Heart left ventricle (tissue), 16 donors: ENCODE results near the gene NOTCH3. TPM values are rescaled to one million over a fixed set of nuclear protein-coding genes. Genes with fewer than 3 reads are reported as not detected.

Experiments used
- ATAC-seq, 4 donors: fragments of 200-7000 bp; cut with Tn5 transposase; one replicate each; pipeline ENCODE4 v1.9.1; 2020 to 2022; ENCODE audit warnings: moderate library complexity in 4 of 4, mild to moderate bottlenecking in 3 of 4, moderate number of reproducible peaks in 1 of 4
- DNase-seq, 5 donors: peaks; one replicate each; pipeline ENCODE4 v3.0.0-alpha.2; 2020
- H3K27ac ChIP-seq, 12 donors: fragments of 200-600 bp; sonication (generic) in 4 of 12; one replicate each; pipeline versions ENCODE4 v1.5.0 to v1.8.0; 2016 to 2022; ENCODE audit warnings: mild to moderate bottlenecking in 2 of 12
- H3K27me3 ChIP-seq, 9 donors: fragments of 200-600 bp; sonication (generic) in 2 of 9; one replicate each; pipeline versions ENCODE4 v1.5.1 to v1.8.0; 2016 to 2022; ENCODE audit warnings: mild to moderate bottlenecking in 3 of 9
- H3K36me3 ChIP-seq, 9 donors: fragments of 200-600 bp; sonication (generic) in 2 of 9; one replicate each; pipeline versions ENCODE4 v1.5.0 to v1.8.0; 2018 to 2022; ENCODE audit warnings: mild to moderate bottlenecking in 2 of 9
- H3K4me1 ChIP-seq, 12 donors: fragments of 200-600 bp; sonication (generic) in 4 of 12; one replicate each; pipeline versions ENCODE4 v1.5.0 to v1.8.0; 2016 to 2022; ENCODE audit warnings: mild to moderate bottlenecking in 3 of 12
- H3K4me3 ChIP-seq, 12 donors: fragments of 200-600 bp; sonication (generic) in 4 of 12; one replicate each; pipeline versions ENCODE4 v1.5.0 to v1.8.0; 2017 to 2022; ENCODE audit warnings: mild to moderate bottlenecking in 9 of 12, moderate library complexity in 4 of 12
- H3K9me3 ChIP-seq, 12 donors: fragments of 200-600 bp; sonication (generic) in 4 of 12; one replicate each; pipeline versions ENCODE4 v1.5.0 to v1.8.0; 2016 to 2022; ENCODE audit warnings: mild to moderate bottlenecking in 1 of 12
- POLR2A ChIP-seq, 2 donors: fragments of 450-650 bp; IDR thresholded peaks; one replicate each; pipeline ENCODE4 v1.6.1; 2017; ENCODE audit warnings: antibody characterized with exemption in 2 of 2, mild to moderate bottlenecking in 2 of 2, moderate library complexity in 2 of 2
- WGBS, 4 donors: extraction: QIAGEN DNeasy Blood & Tissue Kit in 2 of 4; methylation state at CpG; one replicate each; pipeline versions ENCODE4 v1.1.5 to v1.1.7; 2013 to 2018; 5-methylcytosine and 5-hydroxymethylcytosine counted together
- intact Hi-C, 10 donors: fragments of 100-400 bp; cut with DNase I; formaldehyde crosslinking; loops; one replicate each; pipeline versions ENCODE4 v1.11.1 to v1.14.2; 2022
- polyA plus RNA-seq, 2 donors: library from polyadenylated mRNA; stranded (reverse); fragments of 200-250 nt; gene quantifications; one replicate each; pipeline ENCODE4 v1.2.3, GENCODE V29; 2013
- total RNA-seq, 9 donors: library from RNA; depleted of rRNA in 2 of 9; stranded (reverse); fragments of >200 nt in 2 of 9; fragmentation: NEBNext Ultra II Directional in 3 of 9; extraction: Animal tissue kit (Norgen Biotek cat#: 25700) in 3 of 9; gene quantifications; one replicate each; pipeline versions ENCODE4 v1.1.0 to v1.2.4, GENCODE V29; 2016 to 2023
- TF ChIP-seq, protein P1 (sequence below), 12 donors: fragments of 200-600 bp; sonication (generic) in 4 of 12; IDR thresholded peaks; one replicate each; pipeline versions ENCODE4 v1.5.0 to v1.8.0; 2018 to 2022; ENCODE audit warnings: antibody characterized with exemption in 12 of 12, mild to moderate bottlenecking in 5 of 12
- donor health status: ischemic (EF 13 %, LVEDD 7.1; RV severe dilation, severe dysfunction).
- donor health status: healthy with polysubstance abuse.
- donor health status: DM: no; HTN: yes; CAD: no.
- donor health status: DM: no; HTN: no; CAD: no.
- donor health status: ischemic (EF 25% LVEDD 6.9; RV normal size, moderate dysfunction).
- donor health status: ischemic (EF 25% LVEDD 5.7; RV mildly dilated, moderate dysfunction).
- donor health status: healthy.
- donor health status: DM: yes; HTN: yes; CAD: no.
- donor health status: ischemic (EF 35%, LVEDD 5.7; RV mildly dilated, moderate dysfunction).
- donor health status: nonischemic (EF 11% LVEDD 7.7; RV severe dilation, severe dysfunction).
- donor health status: DM: yes; HTN: yes; CAD: no.
- donor health status: PGD.
- donor health status: ischemic (EF 29% LVEDD 5.4; RV normal size, mild dysfunction).
- donor health status: nonischemic (EF 23%, LVEDD 6.1; RV moderate dilation, normal function).

Gene NOTCH3
- total and polyA plus RNA-seq, 11 donors: 16.7 to 77.2 (median 29.6) TPM

DNA sequence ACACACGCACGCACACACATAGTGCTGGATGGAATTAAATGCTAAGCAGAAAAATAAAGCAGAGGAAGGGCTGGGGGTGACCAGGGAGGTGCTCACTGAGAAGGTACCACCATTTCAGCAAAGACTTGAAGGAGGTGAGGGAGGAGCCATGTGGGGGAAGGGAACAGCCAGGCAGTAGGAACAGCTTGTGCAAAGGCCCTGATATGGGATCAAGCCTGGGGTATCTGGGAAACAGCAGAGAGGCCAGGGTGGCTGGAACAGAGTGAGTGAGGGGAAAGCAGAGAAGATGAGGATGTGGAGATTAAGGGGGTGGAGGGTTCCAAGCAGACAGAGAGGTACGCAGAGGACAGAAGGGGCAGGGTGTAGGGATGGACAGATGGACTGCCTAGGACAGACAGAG lies 25.2 kb downstream of the NOTCH3 start:
- H3K9me3 ChIP-seq: no peaks in the 10 kb centered on the region
- no peak for DNase-seq
- TF ChIP-seq, protein P1, sequence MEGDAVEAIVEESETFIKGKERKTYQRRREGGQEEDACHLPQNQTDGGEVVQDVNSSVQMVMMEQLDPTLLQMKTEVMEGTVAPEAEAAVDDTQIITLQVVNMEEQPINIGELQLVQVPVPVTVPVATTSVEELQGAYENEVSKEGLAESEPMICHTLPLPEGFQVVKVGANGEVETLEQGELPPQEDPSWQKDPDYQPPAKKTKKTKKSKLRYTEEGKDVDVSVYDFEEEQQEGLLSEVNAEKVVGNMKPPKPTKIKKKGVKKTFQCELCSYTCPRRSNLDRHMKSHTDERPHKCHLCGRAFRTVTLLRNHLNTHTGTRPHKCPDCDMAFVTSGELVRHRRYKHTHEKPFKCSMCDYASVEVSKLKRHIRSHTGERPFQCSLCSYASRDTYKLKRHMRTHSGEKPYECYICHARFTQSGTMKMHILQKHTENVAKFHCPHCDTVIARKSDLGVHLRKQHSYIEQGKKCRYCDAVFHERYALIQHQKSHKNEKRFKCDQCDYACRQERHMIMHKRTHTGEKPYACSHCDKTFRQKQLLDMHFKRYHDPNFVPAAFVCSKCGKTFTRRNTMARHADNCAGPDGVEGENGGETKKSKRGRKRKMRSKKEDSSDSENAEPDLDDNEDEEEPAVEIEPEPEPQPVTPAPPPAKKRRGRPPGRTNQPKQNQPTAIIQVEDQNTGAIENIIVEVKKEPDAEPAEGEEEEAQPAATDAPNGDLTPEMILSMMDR (IDR thresholded peaks at IDR 0.05): no peak
- H3K27me3 ChIP-seq: peaks cover 0 to 11% (median 4%) of the 10 kb centered on the region in 9 donors
- WGBS, 4 donors: 82 to 94% (median 91%) methylated on average over 3 of the region's 3 CpGs
- peaks cover 0 to 40% (median 10%) of the 10 kb centered on the region in 9 donors for H3K36me3 ChIP-seq
- no peak overlapping the region for H3K27ac ChIP-seq
- no peak for ATAC-seq
- intact Hi-C loops: loop anchor here in 8 of 10 donors (2.0 to 10.0 kb wide), 9 partner anchors 72 to 382 kb away; partner anchors contain the start of genes AKAP8 (in 2 of the 8) and AKAP8L (in 1 of the 8)
- H3K4me3 ChIP-seq: no peak overlapping the region
- peaks cover 0 to 12% (median 2%) of the 10 kb centered on the region in 12 donors for H3K4me1 ChIP-seq

DNA sequence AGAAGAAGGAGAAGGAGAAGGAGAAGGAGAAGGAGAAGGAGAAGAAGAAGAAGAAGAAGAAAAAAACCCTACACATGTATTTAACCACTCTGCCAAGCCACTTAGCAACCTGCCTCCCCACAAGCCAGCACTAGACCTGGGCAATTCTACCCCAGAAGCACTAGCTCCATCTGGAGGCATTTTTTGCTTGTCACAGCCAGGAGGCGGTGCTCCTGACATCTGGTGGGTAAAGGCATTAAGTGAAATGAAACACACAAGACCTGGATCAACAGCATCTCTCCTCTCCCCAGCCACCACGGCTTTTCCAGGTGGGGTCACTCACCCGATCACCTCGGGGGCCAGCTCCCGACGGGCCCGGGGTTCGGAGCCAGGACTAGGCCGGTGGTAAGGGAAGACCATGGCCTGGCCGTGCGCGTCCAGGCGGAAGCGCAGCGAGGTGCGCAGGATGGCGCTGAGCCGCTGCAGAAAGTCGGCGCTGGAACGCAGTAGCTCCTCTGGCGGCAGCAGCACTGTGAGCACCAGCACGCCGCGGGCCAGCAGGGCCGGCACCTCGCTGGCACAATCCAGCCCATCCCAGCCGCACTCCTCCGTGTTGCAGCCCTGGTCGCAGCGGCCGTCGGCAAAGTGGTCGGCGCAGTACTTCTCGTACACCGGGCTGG lies 26.9 kb downstream of the NOTCH3 start:
- DNase-seq (no peak), ATAC-seq (no peak)
- TF ChIP-seq POLR2A (IDR thresholded peaks at IDR 0.05): no peak
- TF ChIP-seq, protein P1 (IDR thresholded peaks at IDR 0.05): peak in 1 of 12 donors; percentile 9
- Histone ChIP-seq H3K27ac (no peak overlapping the region), H3K27me3 (peaks cover 0 to 11% (median 4%) of the 10 kb centered on the region in 9 donors), H3K9me3 (no peaks in the 10 kb centered on the region), H3K36me3 (peaks cover 0 to 49% (median 11%) of the 10 kb centered on the region in 9 donors), H3K4me3 (no peak overlapping the region), H3K4me1 (peaks cover 0 to 11% (median 2%) of the 10 kb centered on the region in 12 donors)
- intact Hi-C loops: loop anchor here in 3 of 10 donors (10.0 kb wide), 2 partner anchors 201 to 241 kb away; partner anchors contain the start of genes AKAP8 (in 2 of the 3) and AKAP8L (in 1 of the 3)
- 94 to 96% (median 95%) methylated on average over 37 of the region's 37 CpGs for WGBS, 4 donors

GRCh38 chr19:15170345-15170744 lies 30.4 kb downstream of the NOTCH3 start:
- intact Hi-C loops: loop anchor here in 3 of 10 donors (10.0 kb wide), 2 partner anchors 204 to 244 kb away; partner anchors contain the start of genes AKAP8 (in 2 of the 3) and AKAP8L (in 1 of the 3)
- Histone ChIP-seq H3K36me3 (peaks cover 0 to 61% (median 10%) of the 10 kb centered on the region in 9 donors), H3K9me3 (peaks cover 0 to 16% (median 3%) of the 10 kb centered on the region in 12 donors), H3K4me3 (no peak overlapping the region), H3K27me3 (no peaks in the 10 kb centered on the region), H3K27ac (no peak overlapping the region), H3K4me1 (no peaks in the 10 kb centered on the region)
- ATAC-seq (peak in 1 of 4 donors; percentile 23), DNase-seq (no peak)
- 86 to 97% (median 87%) methylated on average over 7 to 32 of the region's 32 CpGs; no CpG with 5 or more reads in 1 of the 4 donors for WGBS, 4 donors
- TF ChIP-seq POLR2A (IDR thresholded peaks at IDR 0.05): no peak
- TF ChIP-seq, protein P1 (IDR thresholded peaks at IDR 0.05): no peak

GRCh38 chr19:15169541-15170285 lies 31.1 kb downstream of the NOTCH3 start:
- intact Hi-C loops: loop anchor here in 3 of 10 donors (10.0 kb wide), 2 partner anchors 205 to 245 kb away; partner anchors contain the start of genes AKAP8 (in 2 of the 3) and AKAP8L (in 1 of the 3)
- TF ChIP-seq, protein P1 (IDR thresholded peaks at IDR 0.05): no peak
- TF ChIP-seq POLR2A (IDR thresholded peaks at IDR 0.05): no peak
- Histone ChIP-seq H3K27me3 (no peaks in the 10 kb centered on the region), H3K27ac (no peak overlapping the region), H3K4me3 (no peak overlapping the region), H3K36me3 (peaks cover 0 to 68% (median 15%) of the 10 kb centered on the region in 9 donors), H3K9me3 (peaks cover 0 to 22% (median 4%) of the 10 kb centered on the region in 12 donors), H3K4me1 (no peaks in the 10 kb centered on the region)
- 78 to 81% (median 79%) methylated on average over 10 of the region's 10 CpGs for WGBS, 4 donors
- no peak for DNase-seq
- no peak for ATAC-seq
